GM12878 (cell line): Measurements from ENCODE around the gene COPS3. TPM values are rescaled to one million over a fixed set of nuclear protein-coding genes. Genes with fewer than 3 reads are reported as not detected.

Experiments
- ATAC-seq: fragments of 200-7000 bp; cut with Tn5 transposase; 3 replicates; pipeline ENCODE4 v1.9.1; 2020; ENCODE audit warnings: mild to moderate bottlenecking, moderate library complexity
- BruUV-seq: library from RNA; stranded (reverse); fragments of 400-500 nt; replicated peaks from 2 replicates; lab custom pipeline; 2021; lab: Mats Ljungman, UMichigan
- CTCF ChIA-PET: fragments of 300-600 bp; sonication (Branson Sonifier 250); formaldehyde crosslinking; extraction: SDS; loops from one replicate; lab custom pipeline; 2021; ENCODE audit warnings: inconsistent platforms; lab: Yijun Ruan, JAX
- POLR2A ChIA-PET: fragments of 350-600 bp; formaldehyde crosslinking; extraction: SDS; loops from one replicate; lab custom pipeline; 2021; ENCODE audit warnings: inconsistent platforms; lab: Charles Lee
- RAD21 ChIA-PET: fragments of 300-600 bp; sonication (Branson Sonifier 250); formaldehyde crosslinking; loops from one replicate; lab custom pipeline; 2023; ENCODE audit warnings: antibody characterized with exemption; ENCODE audit not compliant: unreplicated experiment; lab: Charles Lee
- SMC1A ChIA-PET: fragments of 300-600 bp; sonication (Branson Sonifier 250); formaldehyde crosslinking; loops from one replicate; lab custom pipeline; 2023; ENCODE audit not compliant: unreplicated experiment, uncharacterized antibody; lab: Charles Lee
- DNase-seq: peaks from one replicate; pipeline ENCODE4 v3.0.0-alpha.2; 2011; ENCODE audit warnings: low read depth, low spot score
- FAIRE-seq: peaks from 3 replicates; lab custom pipeline; 2011; peaks lifted over from hg19 to GRCh38; lab: Jason Lieb, UNC
- H2AFZ ChIP-seq: 2 replicates; pipeline ENCODE4 v1.6.0; 2011; ENCODE audit warnings: low read depth, low read length, control low read depth; ENCODE audit not compliant: control insufficient read depth
- H3K27ac ChIP-seq: 2 replicates; pipeline ENCODE4 v1.5.1; 2011; ENCODE audit warnings: control low read depth; ENCODE audit not compliant: control insufficient read depth, insufficient read depth
- H3K27me3 ChIP-seq, 2 experiments: replicated peaks in 1 of 2; 2 replicates each; pipeline versions ENCODE4 v1.6.0 to v1.6.1; 2011; ENCODE audit warnings: low read length in 1 of 2; ENCODE audit not compliant: control insufficient read depth in 2 of 2, insufficient read depth in 2 of 2
- H3K36me3 ChIP-seq, 2 experiments: 2 replicates each; pipeline ENCODE4 v1.5.1; 2011; ENCODE audit warnings: low read length in 1 of 2; ENCODE audit not compliant: control insufficient read depth in 2 of 2, insufficient read depth in 2 of 2
- H3K4me1 ChIP-seq: 2 replicates; pipeline ENCODE4 v1.6.1; 2011; ENCODE audit warnings: mild to moderate bottlenecking, low read length, moderate library complexity, mixed read lengths; ENCODE audit not compliant: control insufficient read depth, insufficient read depth
- H3K4me2 ChIP-seq: 2 replicates; pipeline ENCODE4 v1.6.0; 2011; ENCODE audit warnings: control low read depth; ENCODE audit not compliant: control insufficient read depth, insufficient read depth
- H3K4me3 ChIP-seq: fragments of 200-600 bp; sonication (generic); 2 replicates; pipeline ENCODE4 v1.5.1; 2016
- H3K79me2 ChIP-seq: 2 replicates; pipeline ENCODE4 v1.6.0; 2011; ENCODE audit warnings: low read length; ENCODE audit not compliant: control insufficient read depth, insufficient read depth
- H3K9ac ChIP-seq: 2 replicates; pipeline ENCODE4 v1.8.0; 2011; ENCODE audit warnings: low read length, control low read depth, mixed read lengths; ENCODE audit not compliant: control insufficient read depth, insufficient read depth
- H3K9me3 ChIP-seq: replicated peaks from 3 replicates; pipeline ENCODE4 v1.5.1; 2011; ENCODE audit warnings: mild to moderate bottlenecking, low read length; ENCODE audit not compliant: control insufficient read depth, insufficient read depth
- H4K20me1 ChIP-seq: 2 replicates; pipeline ENCODE4 v1.6.0; 2011; ENCODE audit not compliant: control insufficient read depth, insufficient read depth
- CHD1 ChIP-seq: IDR thresholded peaks from 2 replicates; pipeline ENCODE4 v1.6.1; 2012; ENCODE audit warnings: low read depth, low read length, improper control_type of control experiment
- FOXM1 ChIP-seq: IDR thresholded peaks from 2 replicates; pipeline ENCODE4 v1.6.1; 2012; ENCODE audit warnings: low read depth, mild to moderate bottlenecking, inconsistent platforms, low read length, moderate library complexity
- NFIC ChIP-seq: IDR thresholded peaks from 2 replicates; pipeline ENCODE4 v1.6.1; 2012; ENCODE audit warnings: low read depth, mild to moderate bottlenecking, inconsistent platforms, low read length, moderate library complexity
- PBX3 ChIP-seq: IDR thresholded peaks from 2 replicates; pipeline ENCODE4 v1.6.1; 2011; ENCODE audit warnings: mild to moderate bottlenecking, low read depth, low read length, moderate library complexity; ENCODE audit not compliant: insufficient replicate concordance
- POLR2A ChIP-seq: IDR thresholded peaks from 2 replicates; pipeline ENCODE4 v1.6.1; 2011; ENCODE audit warnings: low read depth, mild to moderate bottlenecking, low read length
- RAD51 ChIP-seq: fragments of 450-650 bp; IDR thresholded peaks from 2 replicates; pipeline ENCODE4 v1.6.1; 2016; ENCODE audit warnings: moderate library complexity, mild to moderate bottlenecking, inconsistent platforms
- SP1 ChIP-seq: IDR thresholded peaks from one replicate; pipeline ENCODE4 v1.6.1; 2011; ENCODE audit warnings: low read depth, low read length
- ZBED1 ChIP-seq: IDR thresholded peaks from 2 replicates; pipeline ENCODE4 v1.6.1; 2016; ENCODE audit warnings: borderline replicate concordance
- WGBS: methylation state at CpG from one replicate; pipeline ENCODE4 v1.1.6; 2016; ENCODE audit warnings: low lambda C conversion rate; ENCODE audit not compliant: insufficient replicate concordance, insufficient coverage; ENCODE audit errors: missing lambda C conversion rate; 5-methylcytosine and 5-hydroxymethylcytosine counted together
- in situ Hi-C: fragments of 300-500 bp; cut with MboI; formaldehyde crosslinking; loops from 9 replicates; pipeline ENCODE4 v1.14.3; 2018; ENCODE audit warnings: mixed read lengths
- intact Hi-C: fragments of 100-400 bp; cut with micrococcal nuclease; formaldehyde crosslinking; loops from one replicate; pipeline ENCODE4 v1.14.2; 2022; ENCODE audit not compliant: unreplicated experiment
- polyA plus RNA-seq, 11 experiments: library from polyadenylated mRNA; depleted of rRNA in 4 of 11; unstranded in 6 of 11; stranded (reverse) in 5 of 11; fragments of >200 nt; fragmentation: Nextera tagmentation in 4 of 11; fragmentation: Illumina TruSeq in 1 of 11; extraction: Ambion mirVana in 4 of 11; extraction: Trizol in 1 of 11; gene quantifications; 1 replicate in 1 of 11; 2 replicates in 10 of 11; pipeline versions ENCODE4 v1.2.1 to v1.2.3, GENCODE V29; 2011 to 2016; ENCODE audit warnings: inconsistent platforms in 2 of 11, missing spikeins in 2 of 11, low read depth in 1 of 11
- total RNA-seq, 4 experiments: library from RNA; depleted of rRNA in 3 of 4; stranded (reverse); fragments of >200 nt in 3 of 4; fragmentation: Illumina TruSeq in 1 of 4; extraction: Trizol in 1 of 4; gene quantifications; 2 replicates each; pipeline versions ENCODE4 v1.2.1 to v1.2.3, GENCODE V29; 2013 to 2021

Gene COPS3
- total and polyA plus RNA-seq, 10 of the 15 experiments (the other 5 are each of a cell fraction or from before 2014, with no cell fraction given): 99.7 to 187 (median 133) TPM

DNA sequence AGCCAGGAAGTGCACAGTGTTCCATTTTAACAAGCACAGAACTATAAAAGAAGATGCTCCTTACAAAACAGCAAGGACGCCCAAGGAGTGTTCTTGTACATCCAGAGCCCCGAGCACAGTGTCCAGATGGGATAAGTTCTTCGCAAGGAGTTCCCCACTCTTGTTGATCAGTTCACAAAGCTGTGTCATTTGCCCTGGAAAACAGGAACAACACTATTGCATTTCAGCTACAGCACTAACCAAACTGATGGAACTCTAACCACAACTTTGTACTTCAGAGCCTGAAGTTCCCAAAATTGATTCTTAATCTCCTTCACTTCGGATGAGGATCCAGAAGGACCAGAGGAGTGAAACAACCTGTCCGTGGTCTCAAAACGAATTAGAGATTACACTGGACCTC, 5.1 kb downstream of the COPS3 start:
- H3K4me1 ChIP-seq: peaks cover 4% of the 10 kb centered on the region; the same call in 1 of the 2 replicates
- FAIRE-seq (peak; percentile 44), ATAC-seq (no peak), DNase-seq (no peak)
- H3K27ac ChIP-seq: no peak overlapping the region
- no peaks in the 10 kb centered on the region for H3K27me3 ChIP-seq
- H3K9me3 ChIP-seq: no peaks in the 10 kb centered on the region
- H3K79me2 ChIP-seq: peaks cover 47% of the 10 kb centered on the region
- H3K4me2 ChIP-seq: no peak overlapping the region
- TF ChIP-seq PBX3 (no peak), RAD51 (no peak), CHD1 (no peak), SP1 (no peak), POLR2A (no peak), ZBED1 (no peak), FOXM1 (no peak), NFIC (no peak)
- SMC1A ChIA-PET: interaction anchor here (1.5 to 2.0 kb wide), 2 partner anchors 8 to 28 kb away, joined by 5 to 6 read pairs; no protein-coding TSS in a partner anchor
- peaks cover 8 to 19% of the 10 kb centered on the region in 2 experiments; a peak in 3 of 4 replicates for H3K36me3 ChIP-seq
- RAD21 ChIA-PET: interaction anchor here (0.7 kb wide), 1 partner anchor 75 kb away, joined by 3 read pairs; no protein-coding TSS in a partner anchor
- H4K20me1 ChIP-seq: no peaks in the 10 kb centered on the region
- intact Hi-C loops: loop anchor here (5.0 kb wide), 1 partner anchor 36 kb away; no protein-coding TSS in a partner anchor
- H3K9ac ChIP-seq: no peak overlapping the region
- CTCF ChIA-PET: interaction anchor here (0.8 to 1.9 kb wide), 2 partner anchors 14 to 275 kb away, joined by 3 to 5 read pairs; no protein-coding TSS in a partner anchor
- no peak overlapping the region for H3K4me3 ChIP-seq
- POLR2A ChIA-PET: no interaction called here
- 70% methylated on average over 6 of the region's 6 CpGs for WGBS
- no TSS peak for BruUV-seq
- no peak overlapping the region for H2AFZ ChIP-seq
- in situ Hi-C loops: no loop called here
